ENCODE measurements around the gene SETD4. TPM values are rescaled to one million over a fixed set of nuclear protein-coding genes. Genes with fewer than 3 reads are reported as not detected.
A peak's percentile ranks its signal among the peaks of the same experiment; 100 is the strongest.

Gene SETD4
- total RNA-seq, 1 experiment from 2014 or later, result 24.3 TPM

- Mint-ChIP-seq H3K27ac (ENCODE audit: unreplicated experiment) (no peak overlapping the region), H3K9me3 (ENCODE audit: unreplicated experiment) (no peaks in the 10 kb centered on the region), H3K36me3 (ENCODE audit: insufficient read depth, unreplicated experiment) (no peaks in the 10 kb centered on the region), H3K4me1 (ENCODE audit: low read depth, unreplicated experiment) (no peaks in the 10 kb centered on the region), H3K4me3 (ENCODE audit: unreplicated experiment) (no peak overlapping the region), H3K27me3 (ENCODE audit: insufficient read depth, unreplicated experiment) (no peaks in the 10 kb centered on the region)
- no peaks in the 10 kb centered on the region for H3K27me3 ChIP-seq (replicated peaks; ENCODE audit: control insufficient read depth, insufficient read depth, low read length)
- BruUV-seq (replicated peaks), result no TSS peak
- ChIA-PET CTCF (no interaction called here), POLR2A (no interaction called here)
- intact Hi-C loops (cut with micrococcal nuclease; ENCODE audit: unreplicated experiment), result no loop called here
- H3K4me1 ChIP-seq, result no peaks in the 10 kb centered on the region
- TF ChIP-seq, protein P1, sequence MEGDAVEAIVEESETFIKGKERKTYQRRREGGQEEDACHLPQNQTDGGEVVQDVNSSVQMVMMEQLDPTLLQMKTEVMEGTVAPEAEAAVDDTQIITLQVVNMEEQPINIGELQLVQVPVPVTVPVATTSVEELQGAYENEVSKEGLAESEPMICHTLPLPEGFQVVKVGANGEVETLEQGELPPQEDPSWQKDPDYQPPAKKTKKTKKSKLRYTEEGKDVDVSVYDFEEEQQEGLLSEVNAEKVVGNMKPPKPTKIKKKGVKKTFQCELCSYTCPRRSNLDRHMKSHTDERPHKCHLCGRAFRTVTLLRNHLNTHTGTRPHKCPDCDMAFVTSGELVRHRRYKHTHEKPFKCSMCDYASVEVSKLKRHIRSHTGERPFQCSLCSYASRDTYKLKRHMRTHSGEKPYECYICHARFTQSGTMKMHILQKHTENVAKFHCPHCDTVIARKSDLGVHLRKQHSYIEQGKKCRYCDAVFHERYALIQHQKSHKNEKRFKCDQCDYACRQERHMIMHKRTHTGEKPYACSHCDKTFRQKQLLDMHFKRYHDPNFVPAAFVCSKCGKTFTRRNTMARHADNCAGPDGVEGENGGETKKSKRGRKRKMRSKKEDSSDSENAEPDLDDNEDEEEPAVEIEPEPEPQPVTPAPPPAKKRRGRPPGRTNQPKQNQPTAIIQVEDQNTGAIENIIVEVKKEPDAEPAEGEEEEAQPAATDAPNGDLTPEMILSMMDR (IDR thresholded peaks at IDR 0.05; ENCODE audit: insufficient read depth in 1 of 2, low read depth in 1 of 2, low read length in 1 of 2, severe bottlenecking in 1 of 2, unreplicated experiment in 1 of 2), result peak; percentile 41 to 42
- no peak overlapping the region for H3K4me3 ChIP-seq (ENCODE audit: low read depth, low read length)
- no peak for DNase-seq
- no peaks in the 10 kb centered on the region for H3K9me3 ChIP-seq
- H3K36me3 ChIP-seq (ENCODE audit: control insufficient read depth, insufficient read depth, low read length), result no peaks in the 10 kb centered on the region
These were observed 27.2 kb upstream of the SETD4 start for GRCh38 chr21:36087362-36088138.

GRCh38 chr21:36082237-36082664, 21.9 kb upstream of the SETD4 start:
- Mint-ChIP-seq H3K27me3 (ENCODE audit: insufficient read depth, unreplicated experiment) (no peaks in the 10 kb centered on the region), H3K4me3 (ENCODE audit: unreplicated experiment) (no peak overlapping the region), H3K4me1 (ENCODE audit: low read depth, unreplicated experiment) (peaks cover 7% of the 10 kb centered on the region), H3K9me3 (ENCODE audit: unreplicated experiment) (no peaks in the 10 kb centered on the region), H3K36me3 (ENCODE audit: insufficient read depth, unreplicated experiment) (no peaks in the 10 kb centered on the region), H3K27ac (ENCODE audit: unreplicated experiment) (no peak overlapping the region)
- H3K36me3 ChIP-seq (ENCODE audit: control insufficient read depth, insufficient read depth, low read length), result no peaks in the 10 kb centered on the region
- no peak for DNase-seq
- CTCF ChIA-PET, result no interaction called here
- BruUV-seq (replicated peaks), result no TSS peak
- no peak overlapping the region for H3K4me3 ChIP-seq (ENCODE audit: low read depth, low read length)
- no peaks in the 10 kb centered on the region for H3K4me1 ChIP-seq
- H3K9me3 ChIP-seq, result no peaks in the 10 kb centered on the region
- POLR2A ChIA-PET, result interaction anchor here (0.6 kb wide), 1 partner anchor 23 kb away, joined by 4 read pairs; no protein-coding TSS in a partner anchor
- TF ChIP-seq, protein P1 (IDR thresholded peaks at IDR 0.05; ENCODE audit: insufficient read depth in 1 of 2, low read depth in 1 of 2, low read length in 1 of 2, severe bottlenecking in 1 of 2, unreplicated experiment in 1 of 2), result no peak
- H3K27me3 ChIP-seq (replicated peaks; ENCODE audit: control insufficient read depth, insufficient read depth, low read length), result no peaks in the 10 kb centered on the region
- intact Hi-C loops (cut with micrococcal nuclease; ENCODE audit: unreplicated experiment), result no loop called here

DNA sequence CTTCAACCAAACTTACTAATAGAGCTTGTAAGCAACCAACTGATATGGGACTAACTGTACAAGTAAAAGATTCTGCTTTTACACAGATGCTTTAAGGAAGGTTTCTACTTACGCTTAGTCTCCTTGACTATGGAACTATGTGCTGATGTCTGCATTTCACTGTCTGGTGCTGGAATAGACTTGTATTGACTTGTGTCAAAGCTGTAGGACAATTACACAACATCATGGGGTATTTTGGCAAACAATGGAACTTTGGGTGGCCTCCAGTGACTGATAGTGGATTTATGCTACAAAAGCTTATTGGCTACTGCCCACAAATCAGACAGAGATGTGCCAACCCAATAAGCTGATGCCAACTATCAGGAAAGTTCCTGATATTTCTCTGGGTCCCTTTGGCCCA, 20.1 kb upstream of the SETD4 start:
- Mint-ChIP-seq H3K27ac (ENCODE audit: unreplicated experiment) (no peak overlapping the region), H3K36me3 (ENCODE audit: insufficient read depth, unreplicated experiment) (no peaks in the 10 kb centered on the region), H3K27me3 (ENCODE audit: insufficient read depth, unreplicated experiment) (no peaks in the 10 kb centered on the region), H3K9me3 (ENCODE audit: unreplicated experiment) (no peaks in the 10 kb centered on the region), H3K4me1 (ENCODE audit: low read depth, unreplicated experiment) (peaks cover 13% of the 10 kb centered on the region), H3K4me3 (ENCODE audit: unreplicated experiment) (no peak overlapping the region)
- no peaks in the 10 kb centered on the region for H3K4me1 ChIP-seq
- no peaks in the 10 kb centered on the region for H3K27me3 ChIP-seq (replicated peaks; ENCODE audit: control insufficient read depth, insufficient read depth, low read length)
- ChIA-PET POLR2A (no interaction called here), CTCF (no interaction called here)
- no peaks in the 10 kb centered on the region for H3K9me3 ChIP-seq
- TF ChIP-seq, protein P1 (IDR thresholded peaks at IDR 0.05; ENCODE audit: insufficient read depth in 1 of 2, low read depth in 1 of 2, low read length in 1 of 2, severe bottlenecking in 1 of 2, unreplicated experiment in 1 of 2), result no peak
- H3K36me3 ChIP-seq (ENCODE audit: control insufficient read depth, insufficient read depth, low read length), result no peaks in the 10 kb centered on the region
- DNase-seq, result no peak
- BruUV-seq (replicated peaks), result no TSS peak
- intact Hi-C loops (cut with micrococcal nuclease; ENCODE audit: unreplicated experiment), result no loop called here
- H3K4me3 ChIP-seq (ENCODE audit: low read depth, low read length), result no peak overlapping the region

Data from Caco-2 (cell line).